ENCODE measurements around the gene VCL. TPM values are rescaled to one million over a fixed set of nuclear protein-coding genes. Genes with fewer than 3 reads are reported as not detected.
"Not testable (repeated sequence)": the region's sequence is repeated elsewhere in the genome, so short reads cannot be mapped to it uniquely, and the experiment has no call there.

VCL gene
- polyA plus RNA-seq, 1 donor from 2014 or later = 11.2 TPM

DNA sequence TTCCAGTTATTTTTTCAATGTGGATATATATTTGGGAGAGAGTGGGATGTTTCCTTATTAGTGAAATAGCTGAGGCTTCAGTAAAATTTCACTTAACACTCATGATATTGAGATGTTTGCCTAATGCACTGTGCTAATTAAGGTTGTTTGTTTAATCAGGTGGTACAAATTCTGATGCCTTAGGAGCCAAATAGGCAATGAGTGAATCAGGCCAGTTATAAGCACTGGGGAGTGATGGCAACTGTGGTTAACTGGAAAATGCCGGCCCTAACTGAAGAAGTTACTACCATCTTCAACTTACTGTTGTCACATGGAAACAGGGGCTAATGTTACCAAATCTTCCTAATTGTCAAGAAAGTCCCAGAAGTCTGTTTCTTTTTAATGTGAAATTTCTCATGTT lies 32.0 kb downstream of the VCL start:
- H4K20me1 ChIP-seq (ENCODE audit: insufficient read depth) = no peaks in the 10 kb centered on the region
- H3K4me2 ChIP-seq (ENCODE audit: low read length) = no peak overlapping the region
- H3K79me2 ChIP-seq (replicated peaks; ENCODE audit: insufficient read depth, low read length) = peaks cover 4% of the 10 kb centered on the region
- H3K27me3 ChIP-seq (ENCODE audit: insufficient read depth, low read depth, low read length) = no peaks in the 10 kb centered on the region
- H3F3A ChIP-seq (ENCODE audit: insufficient read depth, low read length, poor library complexity, severe bottlenecking) = no peaks in the 10 kb centered on the region
- no peak overlapping the region for H3K4me3 ChIP-seq (ENCODE audit: low read length)
- no peaks in the 10 kb centered on the region for H3K9me2 ChIP-seq (ENCODE audit: insufficient read depth, low read length)
- TF ChIP-seq SMC3 (conservative IDR thresholded peaks at IDR 0.05; ENCODE audit: poor library complexity) (no peak), MXI1 (conservative IDR thresholded peaks at IDR 0.05; ENCODE audit: poor library complexity, severe bottlenecking) (no peak), TAF1 (IDR thresholded peaks at IDR 0.05; ENCODE audit: low read depth) (no peak), EP300 (conservative IDR thresholded peaks at IDR 0.05; ENCODE audit: poor library complexity, severe bottlenecking) (no peak), EZH2 (IDR thresholded peaks at IDR 0.05; ENCODE audit: borderline replicate concordance, insufficient read depth, low read length, poor library complexity, severe bottlenecking) (no peak), RAD21 (conservative IDR thresholded peaks at IDR 0.05) (no peak), POLR2AphosphoS5 (IDR thresholded peaks at IDR 0.05) (no peak)
- TF ChIP-seq, protein P1, sequence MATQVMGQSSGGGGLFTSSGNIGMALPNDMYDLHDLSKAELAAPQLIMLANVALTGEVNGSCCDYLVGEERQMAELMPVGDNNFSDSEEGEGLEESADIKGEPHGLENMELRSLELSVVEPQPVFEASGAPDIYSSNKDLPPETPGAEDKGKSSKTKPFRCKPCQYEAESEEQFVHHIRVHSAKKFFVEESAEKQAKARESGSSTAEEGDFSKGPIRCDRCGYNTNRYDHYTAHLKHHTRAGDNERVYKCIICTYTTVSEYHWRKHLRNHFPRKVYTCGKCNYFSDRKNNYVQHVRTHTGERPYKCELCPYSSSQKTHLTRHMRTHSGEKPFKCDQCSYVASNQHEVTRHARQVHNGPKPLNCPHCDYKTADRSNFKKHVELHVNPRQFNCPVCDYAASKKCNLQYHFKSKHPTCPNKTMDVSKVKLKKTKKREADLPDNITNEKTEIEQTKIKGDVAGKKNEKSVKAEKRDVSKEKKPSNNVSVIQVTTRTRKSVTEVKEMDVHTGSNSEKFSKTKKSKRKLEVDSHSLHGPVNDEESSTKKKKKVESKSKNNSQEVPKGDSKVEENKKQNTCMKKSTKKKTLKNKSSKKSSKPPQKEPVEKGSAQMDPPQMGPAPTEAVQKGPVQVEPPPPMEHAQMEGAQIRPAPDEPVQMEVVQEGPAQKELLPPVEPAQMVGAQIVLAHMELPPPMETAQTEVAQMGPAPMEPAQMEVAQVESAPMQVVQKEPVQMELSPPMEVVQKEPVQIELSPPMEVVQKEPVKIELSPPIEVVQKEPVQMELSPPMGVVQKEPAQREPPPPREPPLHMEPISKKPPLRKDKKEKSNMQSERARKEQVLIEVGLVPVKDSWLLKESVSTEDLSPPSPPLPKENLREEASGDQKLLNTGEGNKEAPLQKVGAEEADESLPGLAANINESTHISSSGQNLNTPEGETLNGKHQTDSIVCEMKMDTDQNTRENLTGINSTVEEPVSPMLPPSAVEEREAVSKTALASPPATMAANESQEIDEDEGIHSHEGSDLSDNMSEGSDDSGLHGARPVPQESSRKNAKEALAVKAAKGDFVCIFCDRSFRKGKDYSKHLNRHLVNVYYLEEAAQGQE (IDR thresholded peaks at IDR 0.05; ENCODE audit: borderline replicate concordance) = no peak
- TF ChIP-seq, protein P2, sequence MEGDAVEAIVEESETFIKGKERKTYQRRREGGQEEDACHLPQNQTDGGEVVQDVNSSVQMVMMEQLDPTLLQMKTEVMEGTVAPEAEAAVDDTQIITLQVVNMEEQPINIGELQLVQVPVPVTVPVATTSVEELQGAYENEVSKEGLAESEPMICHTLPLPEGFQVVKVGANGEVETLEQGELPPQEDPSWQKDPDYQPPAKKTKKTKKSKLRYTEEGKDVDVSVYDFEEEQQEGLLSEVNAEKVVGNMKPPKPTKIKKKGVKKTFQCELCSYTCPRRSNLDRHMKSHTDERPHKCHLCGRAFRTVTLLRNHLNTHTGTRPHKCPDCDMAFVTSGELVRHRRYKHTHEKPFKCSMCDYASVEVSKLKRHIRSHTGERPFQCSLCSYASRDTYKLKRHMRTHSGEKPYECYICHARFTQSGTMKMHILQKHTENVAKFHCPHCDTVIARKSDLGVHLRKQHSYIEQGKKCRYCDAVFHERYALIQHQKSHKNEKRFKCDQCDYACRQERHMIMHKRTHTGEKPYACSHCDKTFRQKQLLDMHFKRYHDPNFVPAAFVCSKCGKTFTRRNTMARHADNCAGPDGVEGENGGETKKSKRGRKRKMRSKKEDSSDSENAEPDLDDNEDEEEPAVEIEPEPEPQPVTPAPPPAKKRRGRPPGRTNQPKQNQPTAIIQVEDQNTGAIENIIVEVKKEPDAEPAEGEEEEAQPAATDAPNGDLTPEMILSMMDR (IDR thresholded peaks at IDR 0.05; ENCODE audit: poor library complexity, severe bottlenecking) = no peak
- H3K27ac ChIP-seq (ENCODE audit: low read length) = no peak overlapping the region
- no peak overlapping the region for H2AFZ ChIP-seq (ENCODE audit: low read depth, low read length)
- H3K9me3 ChIP-seq (ENCODE audit: low read length) = no peaks in the 10 kb centered on the region
- no peaks in the 10 kb centered on the region for H3K36me3 ChIP-seq (ENCODE audit: insufficient read depth, low read length)
- H3K9ac ChIP-seq (ENCODE audit: low read length) = no peak overlapping the region

DNA sequence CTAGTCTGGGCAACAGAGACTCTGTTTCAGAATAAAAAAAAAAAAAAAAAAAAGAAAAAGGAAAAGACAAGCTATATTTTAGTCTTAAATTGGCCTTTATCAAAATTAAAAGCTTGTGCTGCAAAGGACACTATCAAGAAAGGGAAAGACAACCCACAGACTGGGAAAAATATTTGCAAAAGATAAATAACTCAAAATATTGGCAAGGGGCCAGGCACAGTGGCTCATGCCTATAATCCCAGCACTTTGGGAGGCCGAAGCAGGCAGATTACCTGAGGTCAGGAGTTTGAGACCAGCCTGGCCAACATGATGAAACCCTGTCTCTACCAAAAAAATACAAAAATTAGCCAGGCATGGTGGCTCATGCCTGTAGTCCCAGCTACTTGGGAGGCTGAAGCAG lies 34.3 kb downstream of the VCL start:
- H3K9me3 ChIP-seq (ENCODE audit: low read length); H3K27me3 ChIP-seq (ENCODE audit: insufficient read depth, low read depth, low read length); H3K9me2 ChIP-seq (ENCODE audit: insufficient read depth, low read length); H4K20me1 ChIP-seq (ENCODE audit: insufficient read depth); H3K4me3 ChIP-seq (ENCODE audit: low read length); H3K4me2 ChIP-seq (ENCODE audit: low read length); H3K27ac ChIP-seq (ENCODE audit: low read length); H2AFZ ChIP-seq (ENCODE audit: low read depth, low read length); H3K36me3 ChIP-seq (ENCODE audit: insufficient read depth, low read length); H3K79me2 ChIP-seq (replicated peaks; ENCODE audit: insufficient read depth, low read length); H3F3A ChIP-seq (ENCODE audit: insufficient read depth, low read length, poor library complexity, severe bottlenecking); H3K9ac ChIP-seq (ENCODE audit: low read length): not testable (repeated sequence)
